OCI-LY3 (cell line): ENCODE data around the gene NCEH1.

Source experiments
- H2AFZ ChIP-seq: fragments of 200-600, 300-600 bp; shearing (Covaris generic); 2 replicates; pipeline ENCODE4 v1.6.0; 2014; ENCODE audit warnings: antibody characterized with exemption, low read depth, low read length
- H3K27ac ChIP-seq: fragments of 200-600, 300-600 bp; sonication (generic); 2 replicates; pipeline ENCODE4 v1.5.1; 2014; ENCODE audit warnings: mild to moderate bottlenecking, low read length, moderate library complexity, mixed read lengths
- H3K27me3 ChIP-seq: fragments of 200-600, 300-600 bp; sonication (generic); 2 replicates; pipeline ENCODE4 v1.6.1; 2014; ENCODE audit warnings: low read depth, low read length, mixed read lengths
- H3K36me3 ChIP-seq: fragments of 200-600, 300-600 bp; sonication (generic); replicated peaks from 2 replicates; pipeline ENCODE3; 2014; ENCODE audit warnings: low read depth, low read length, mixed read lengths
- H3K4me1 ChIP-seq: fragments of 300-600, 200-600 bp; sonication (generic); 2 replicates; pipeline ENCODE4 v1.6.1; 2014; ENCODE audit warnings: low read length, mixed read lengths
- H3K4me2 ChIP-seq: fragments of 200-600, 300-600 bp; sonication (generic); 2 replicates; pipeline ENCODE4 v1.6.1; 2014; ENCODE audit warnings: low read length, mixed read lengths
- H3K4me3 ChIP-seq: fragments of 300-600, 200-600 bp; sonication (generic); 2 replicates; pipeline ENCODE4 v1.5.1; 2014; ENCODE audit warnings: antibody characterized with exemption, mild to moderate bottlenecking, low read length, moderate library complexity
- H3K79me2 ChIP-seq: fragments of 300-600, 200-600 bp; shearing (Covaris generic); 2 replicates; pipeline ENCODE4 v1.6.1; 2014; ENCODE audit warnings: mild to moderate bottlenecking, low read length, mixed read lengths
- H3K9ac ChIP-seq: fragments of 300-600, 200-600 bp; shearing (Covaris generic); 2 replicates; pipeline ENCODE4 v1.6.0; 2014; ENCODE audit warnings: mild to moderate bottlenecking, low read length, moderate library complexity
- H3K9me3 ChIP-seq: fragments of 200-600, 300-600 bp; shearing (Covaris generic); 2 replicates; pipeline ENCODE4 v1.6.1; 2014; ENCODE audit warnings: low read length, mixed read lengths; ENCODE audit not compliant: insufficient read depth
- H4K20me1 ChIP-seq: fragments of 200-600, 300-600 bp; sonication (generic); 2 replicates; pipeline ENCODE4 v1.6.1; 2016; ENCODE audit warnings: low read length, mixed read lengths; ENCODE audit not compliant: insufficient read depth
- CTCF ChIP-seq: fragments of 200-600, 300-600 bp; sonication (generic); IDR thresholded peaks from 2 replicates; pipeline ENCODE4 v1.5.1; 2014; ENCODE audit warnings: antibody characterized with exemption, low read length, low read depth
- EZH2phosphoT487 ChIP-seq: fragments of 200-600 bp; shearing (Covaris generic); IDR thresholded peaks from 2 replicates; pipeline ENCODE4 v1.6.1; 2018; ENCODE audit warnings: antibody characterized with exemption, mixed run types, low read depth

The NCEH1 gene

DNA sequence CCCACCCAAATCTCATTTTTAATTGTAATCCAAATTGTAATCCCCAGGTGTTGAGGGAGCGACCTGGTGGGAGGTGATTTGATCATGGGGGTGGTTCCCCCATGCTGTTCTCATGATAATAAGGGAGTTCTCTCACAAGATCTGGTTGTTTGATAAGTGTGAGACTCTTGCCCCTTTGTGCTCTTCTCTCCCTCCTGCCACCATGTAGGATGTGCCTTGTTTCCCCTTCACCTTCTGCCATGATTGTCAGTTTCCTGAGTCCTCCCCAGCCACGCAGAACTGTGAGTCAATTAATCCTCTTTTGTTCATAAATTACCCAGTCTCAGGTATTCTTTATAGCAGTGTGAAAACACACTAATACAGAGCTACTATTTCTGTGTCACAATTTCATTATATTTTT lies 88.7 kb downstream of the NCEH1 start:
- H2AFZ ChIP-seq: no peak overlapping the region
- H3K79me2 ChIP-seq: no peaks in the 10 kb centered on the region
- no peaks in the 10 kb centered on the region for H4K20me1 ChIP-seq
- no peaks in the 10 kb centered on the region for H3K27me3 ChIP-seq
- H3K9me3 ChIP-seq: no peaks in the 10 kb centered on the region
- no peak overlapping the region for H3K9ac ChIP-seq
- H3K4me1 ChIP-seq: no peaks in the 10 kb centered on the region
- H3K4me2 ChIP-seq: no peak overlapping the region
- no peaks in the 10 kb centered on the region for H3K36me3 ChIP-seq
- TF ChIP-seq CTCF (no peak), EZH2phosphoT487 (no peak)
- H3K4me3 ChIP-seq: no peak overlapping the region
- no peak overlapping the region for H3K27ac ChIP-seq

DNA sequence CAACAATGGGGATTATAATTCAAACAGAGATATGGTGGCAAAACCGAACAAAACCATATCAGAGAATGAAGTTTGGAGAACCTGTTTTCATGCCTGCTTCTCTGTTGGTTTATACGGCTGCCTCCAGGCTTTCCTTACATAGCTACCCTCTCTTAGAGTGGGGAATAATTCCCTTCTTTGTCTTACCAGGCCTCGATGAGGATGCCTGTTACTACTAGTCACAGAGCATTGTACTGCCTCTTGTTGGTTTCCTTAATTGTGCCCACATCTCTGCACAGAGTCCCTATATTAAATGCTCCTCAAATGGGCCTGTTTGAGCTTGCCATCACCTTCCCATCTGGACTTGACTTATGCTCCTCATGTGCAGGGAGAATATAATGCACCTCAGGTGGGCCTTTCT lies 92.9 kb downstream of the NCEH1 start:
- TF ChIP-seq EZH2phosphoT487: no peak
- no peak for TF ChIP-seq CTCF
- Histone ChIP-seq H3K36me3 (no peaks in the 10 kb centered on the region), H3K9ac (no peak overlapping the region), H3K27ac (no peak overlapping the region), H3K4me3 (no peak overlapping the region), H3K27me3 (no peaks in the 10 kb centered on the region), H4K20me1 (no peaks in the 10 kb centered on the region), H3K9me3 (no peaks in the 10 kb centered on the region), H2AFZ (no peak overlapping the region), H3K79me2 (no peaks in the 10 kb centered on the region), H3K4me1 (no peaks in the 10 kb centered on the region), H3K4me2 (no peak overlapping the region)

GRCh38 chr3:172617013-172617706 lies 93.7 kb downstream of the NCEH1 start:
- Histone ChIP-seq H3K9me3 (no peaks in the 10 kb centered on the region), H3K4me2 (no peak overlapping the region), H3K4me3 (no peak overlapping the region)

DNA sequence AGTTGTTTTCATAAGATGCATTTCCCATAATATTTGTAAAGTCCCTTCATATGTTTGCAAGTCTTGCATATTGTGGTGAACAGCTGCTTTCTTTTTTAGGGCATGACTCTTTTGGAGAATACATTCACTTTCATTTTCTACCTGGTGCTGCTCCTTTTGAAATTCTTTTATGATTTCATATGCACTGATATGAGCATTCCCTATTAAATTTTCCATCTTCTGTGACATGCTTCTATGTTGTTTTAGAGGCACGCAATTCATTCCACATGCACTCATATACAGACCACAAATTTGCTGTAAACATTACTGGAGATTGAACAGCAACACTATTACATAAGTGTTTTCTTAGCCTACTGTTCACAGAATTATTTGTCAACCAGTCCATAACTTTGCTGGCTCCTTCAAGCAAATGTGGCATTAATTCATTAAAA lies 94.8 kb downstream of the NCEH1 start:
- TF ChIP-seq EZH2phosphoT487 (no peak), CTCF (no peak)
- Histone ChIP-seq H3K79me2 (no peaks in the 10 kb centered on the region), H3K4me3 (no peak overlapping the region), H3K27ac (no peak overlapping the region), H3K4me2 (no peak overlapping the region), H2AFZ (no peak overlapping the region), H3K9ac (no peak overlapping the region), H3K4me1 (no peaks in the 10 kb centered on the region), H3K27me3 (no peaks in the 10 kb centered on the region), H4K20me1 (no peaks in the 10 kb centered on the region), H3K36me3 (no peaks in the 10 kb centered on the region), H3K9me3 (no peaks in the 10 kb centered on the region)

More at GRCh38 chr3:172617013-172617706, 93.7 kb downstream of the NCEH1 start:
- H3K9ac ChIP-seq: no peak overlapping the region
- H3K27ac ChIP-seq: no peak overlapping the region
- H3K36me3 ChIP-seq: no peaks in the 10 kb centered on the region
- no peak for TF ChIP-seq CTCF
- no peak for TF ChIP-seq EZH2phosphoT487
- H3K79me2 ChIP-seq: no peaks in the 10 kb centered on the region
- no peaks in the 10 kb centered on the region for H3K27me3 ChIP-seq
- no peaks in the 10 kb centered on the region for H4K20me1 ChIP-seq
- no peak overlapping the region for H2AFZ ChIP-seq
- H3K4me1 ChIP-seq: no peaks in the 10 kb centered on the region
